Liver (tissue), 3 donors: ENCODE data around the gene VIPR2.

Experiments used
- ATF3 ChIP-seq: IDR thresholded peaks from 2 replicates; pipeline ENCODE4 v1.6.1; 2016; ENCODE audit warnings: antibody characterized with exemption
- EGR1 ChIP-seq, 2 donors: IDR thresholded peaks; 2 replicates each; pipeline ENCODE4 v1.6.1; 2016 to 2018; ENCODE audit warnings: antibody characterized with exemption in 2 of 2, low read depth in 2 of 2
- GABPA ChIP-seq, 2 donors: IDR thresholded peaks in 1 of 2; conservative IDR thresholded peaks in 1 of 2; 2 replicates each; pipeline ENCODE4 v1.6.1; 2016; ENCODE audit warnings: antibody characterized with exemption in 2 of 2, mild to moderate bottlenecking in 1 of 2, moderate library complexity in 1 of 2
- HNF4A ChIP-seq, 2 donors: conservative IDR thresholded peaks; 2 replicates each; pipeline ENCODE4 v1.6.1; 2016; ENCODE audit warnings: antibody characterized with exemption in 2 of 2, mild to moderate bottlenecking in 2 of 2
- NR2F2 ChIP-seq: IDR thresholded peaks from 2 replicates; pipeline ENCODE4 v1.6.1; 2016; ENCODE audit warnings: antibody characterized with exemption
- RAD21 ChIP-seq, 2 donors: IDR thresholded peaks; 2 replicates each; pipeline ENCODE4 v1.6.1; 2016; ENCODE audit warnings: antibody characterized with exemption in 2 of 2, mild to moderate bottlenecking in 2 of 2
- RXRA ChIP-seq, 2 donors: IDR thresholded peaks; 2 replicates each; pipeline ENCODE4 v1.6.1; 2017 to 2018; ENCODE audit warnings: antibody characterized with exemption in 2 of 2, mild to moderate bottlenecking in 1 of 2
- SP1 ChIP-seq: IDR thresholded peaks from 2 replicates; pipeline ENCODE4 v1.6.1; 2018; ENCODE audit warnings: antibody characterized with exemption, mild to moderate bottlenecking
- TAF1 ChIP-seq: conservative IDR thresholded peaks from 2 replicates; pipeline ENCODE4 v1.6.1; 2016; ENCODE audit warnings: antibody characterized with exemption, mild to moderate bottlenecking
- YY1 ChIP-seq: IDR thresholded peaks from 2 replicates; pipeline ENCODE4 v1.6.1; 2016; ENCODE audit warnings: antibody characterized with exemption, mild to moderate bottlenecking
- ZBTB33 ChIP-seq: IDR thresholded peaks from 2 replicates; pipeline ENCODE4 v1.6.1; 2016; ENCODE audit warnings: antibody characterized with exemption
- TF ChIP-seq, protein P1 (sequence below): fragments of 150-350 bp; IDR thresholded peaks from 2 replicates; pipeline ENCODE4 v1.5.1; 2017; ENCODE audit warnings: improper control_type of control experiment, low read depth, low read length; ENCODE audit not compliant: missing input control
- TF ChIP-seq, protein P2 (sequence below): IDR thresholded peaks from 2 replicates; pipeline ENCODE4 v1.6.1; 2016; ENCODE audit warnings: antibody characterized with exemption
- TF ChIP-seq, protein P3 (sequence below): IDR thresholded peaks from 2 replicates; pipeline ENCODE4 v1.6.1; 2016; ENCODE audit warnings: antibody characterized with exemption, mild to moderate bottlenecking
- donor health status: healthy.
- donor health status: healthy.

DNA sequence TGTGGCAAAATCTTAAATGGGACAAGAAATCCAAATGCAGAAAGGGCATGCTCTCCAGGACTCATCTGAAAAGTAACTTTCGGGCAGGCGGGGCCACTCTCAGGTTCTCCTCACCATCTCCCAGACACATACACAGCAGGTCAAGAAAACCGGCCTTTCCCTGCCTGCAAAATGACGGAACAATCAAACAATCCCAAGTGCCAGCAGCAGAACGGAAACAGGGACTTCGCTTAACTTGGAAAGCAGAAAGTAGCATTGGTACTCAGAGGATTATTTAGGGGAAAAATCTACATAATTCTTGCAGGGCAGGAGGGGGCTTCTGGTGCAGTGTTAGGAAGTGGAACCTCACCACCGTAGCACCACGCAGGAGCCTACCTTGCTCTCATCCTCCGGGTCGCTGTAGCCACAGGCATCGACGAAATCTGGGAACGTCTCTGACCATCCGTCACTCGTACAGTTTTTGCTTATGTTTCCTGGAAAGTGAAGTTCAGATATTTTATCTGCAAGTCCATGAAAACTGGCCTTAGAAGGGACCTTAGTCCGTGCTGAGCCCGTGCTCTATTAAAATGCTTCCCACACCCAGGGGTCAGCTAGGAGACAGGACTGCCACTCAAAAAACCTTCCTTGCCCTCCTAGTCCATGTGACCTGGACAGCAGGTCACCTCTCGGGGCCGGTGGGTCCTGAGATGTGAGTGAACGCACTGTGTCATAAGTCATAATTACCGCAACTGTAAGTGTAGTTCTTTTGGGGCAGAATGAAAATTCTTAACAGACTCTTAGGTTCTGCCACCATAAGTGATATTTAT, 41.1 kb downstream of the VIPR2 start:
- TF ChIP-seq, protein P1, sequence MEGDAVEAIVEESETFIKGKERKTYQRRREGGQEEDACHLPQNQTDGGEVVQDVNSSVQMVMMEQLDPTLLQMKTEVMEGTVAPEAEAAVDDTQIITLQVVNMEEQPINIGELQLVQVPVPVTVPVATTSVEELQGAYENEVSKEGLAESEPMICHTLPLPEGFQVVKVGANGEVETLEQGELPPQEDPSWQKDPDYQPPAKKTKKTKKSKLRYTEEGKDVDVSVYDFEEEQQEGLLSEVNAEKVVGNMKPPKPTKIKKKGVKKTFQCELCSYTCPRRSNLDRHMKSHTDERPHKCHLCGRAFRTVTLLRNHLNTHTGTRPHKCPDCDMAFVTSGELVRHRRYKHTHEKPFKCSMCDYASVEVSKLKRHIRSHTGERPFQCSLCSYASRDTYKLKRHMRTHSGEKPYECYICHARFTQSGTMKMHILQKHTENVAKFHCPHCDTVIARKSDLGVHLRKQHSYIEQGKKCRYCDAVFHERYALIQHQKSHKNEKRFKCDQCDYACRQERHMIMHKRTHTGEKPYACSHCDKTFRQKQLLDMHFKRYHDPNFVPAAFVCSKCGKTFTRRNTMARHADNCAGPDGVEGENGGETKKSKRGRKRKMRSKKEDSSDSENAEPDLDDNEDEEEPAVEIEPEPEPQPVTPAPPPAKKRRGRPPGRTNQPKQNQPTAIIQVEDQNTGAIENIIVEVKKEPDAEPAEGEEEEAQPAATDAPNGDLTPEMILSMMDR = no peak
- TF ChIP-seq, protein P2, sequence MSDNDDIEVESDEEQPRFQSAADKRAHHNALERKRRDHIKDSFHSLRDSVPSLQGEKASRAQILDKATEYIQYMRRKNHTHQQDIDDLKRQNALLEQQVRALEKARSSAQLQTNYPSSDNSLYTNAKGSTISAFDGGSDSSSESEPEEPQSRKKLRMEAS = no peak
- TF ChIP-seq GABPA (IDR thresholded peaks at IDR 0.05 in 1 of 2, conservative IDR thresholded peaks at IDR 0.05 in 1 of 2) = no peak
- TF ChIP-seq RAD21 (IDR thresholded peaks at IDR 0.05) = no peak
- no peak for TF ChIP-seq TAF1
- TF ChIP-seq YY1 = no peak
- TF ChIP-seq, protein P3, sequence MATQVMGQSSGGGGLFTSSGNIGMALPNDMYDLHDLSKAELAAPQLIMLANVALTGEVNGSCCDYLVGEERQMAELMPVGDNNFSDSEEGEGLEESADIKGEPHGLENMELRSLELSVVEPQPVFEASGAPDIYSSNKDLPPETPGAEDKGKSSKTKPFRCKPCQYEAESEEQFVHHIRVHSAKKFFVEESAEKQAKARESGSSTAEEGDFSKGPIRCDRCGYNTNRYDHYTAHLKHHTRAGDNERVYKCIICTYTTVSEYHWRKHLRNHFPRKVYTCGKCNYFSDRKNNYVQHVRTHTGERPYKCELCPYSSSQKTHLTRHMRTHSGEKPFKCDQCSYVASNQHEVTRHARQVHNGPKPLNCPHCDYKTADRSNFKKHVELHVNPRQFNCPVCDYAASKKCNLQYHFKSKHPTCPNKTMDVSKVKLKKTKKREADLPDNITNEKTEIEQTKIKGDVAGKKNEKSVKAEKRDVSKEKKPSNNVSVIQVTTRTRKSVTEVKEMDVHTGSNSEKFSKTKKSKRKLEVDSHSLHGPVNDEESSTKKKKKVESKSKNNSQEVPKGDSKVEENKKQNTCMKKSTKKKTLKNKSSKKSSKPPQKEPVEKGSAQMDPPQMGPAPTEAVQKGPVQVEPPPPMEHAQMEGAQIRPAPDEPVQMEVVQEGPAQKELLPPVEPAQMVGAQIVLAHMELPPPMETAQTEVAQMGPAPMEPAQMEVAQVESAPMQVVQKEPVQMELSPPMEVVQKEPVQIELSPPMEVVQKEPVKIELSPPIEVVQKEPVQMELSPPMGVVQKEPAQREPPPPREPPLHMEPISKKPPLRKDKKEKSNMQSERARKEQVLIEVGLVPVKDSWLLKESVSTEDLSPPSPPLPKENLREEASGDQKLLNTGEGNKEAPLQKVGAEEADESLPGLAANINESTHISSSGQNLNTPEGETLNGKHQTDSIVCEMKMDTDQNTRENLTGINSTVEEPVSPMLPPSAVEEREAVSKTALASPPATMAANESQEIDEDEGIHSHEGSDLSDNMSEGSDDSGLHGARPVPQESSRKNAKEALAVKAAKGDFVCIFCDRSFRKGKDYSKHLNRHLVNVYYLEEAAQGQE = no peak
- no peak for TF ChIP-seq NR2F2
- no peak for TF ChIP-seq ZBTB33
- TF ChIP-seq SP1 = no peak
- TF ChIP-seq ATF3 = no peak
- no peak for TF ChIP-seq HNF4A (conservative IDR thresholded peaks at IDR 0.05)
- TF ChIP-seq EGR1 (IDR thresholded peaks at IDR 0.05; ENCODE audit: low read depth in 2 of 2) = no peak
- no peak for TF ChIP-seq RXRA (IDR thresholded peaks at IDR 0.05)
